Panc1 (cell line): ENCODE data around the gene LAMA5. TPM values are rescaled to one million over a fixed set of nuclear protein-coding genes. Genes with fewer than 3 reads are reported as not detected.

Experiments
- ATAC-seq: fragments of 200-7000 bp; cut with Tn5 transposase; 2 replicates; pipeline ENCODE4 v1.9.1; 2020; ENCODE audit warnings: mild to moderate bottlenecking, moderate library complexity
- BruUV-seq: library from RNA; stranded (reverse); fragments of 400-500 nt; replicated peaks from 2 replicates; lab custom pipeline; 2021; lab: Mats Ljungman, UMichigan
- CTCF ChIA-PET: fragments of 300-600 bp; sonication (Branson Sonifier 250); formaldehyde crosslinking; loops from one replicate; lab custom pipeline; 2022; ENCODE audit warnings: antibody characterized with exemption; lab: Charles Lee
- POLR2A ChIA-PET: fragments of 300-600 bp; sonication (Branson Sonifier 250); formaldehyde crosslinking; loops from one replicate; lab custom pipeline; 2022; ENCODE audit warnings: antibody characterized with exemption; lab: Charles Lee
- DNase-seq: peaks from one replicate; pipeline ENCODE4 v3.0.0-alpha.2; 2010; ENCODE audit warnings: low read depth, low spot score
- H3K27ac ChIP-seq: 2 replicates; pipeline ENCODE4 v1.5.1; 2011; ENCODE audit warnings: mild to moderate bottlenecking, low read length, inconsistent platforms
- H3K27me3 ChIP-seq: fragments of 200-500 bp; sonication (Bioruptor generic); 2 replicates; pipeline ENCODE4 v1.6.0; 2014; ENCODE audit warnings: low read length, inconsistent platforms; ENCODE audit not compliant: control insufficient read depth, insufficient read depth
- H3K36me3 ChIP-seq: fragments of 200-500 bp; sonication (Bioruptor generic); 2 replicates; pipeline ENCODE4 v1.5.1; 2014; ENCODE audit warnings: inconsistent platforms, mild to moderate bottlenecking, low read length, moderate library complexity; ENCODE audit not compliant: control insufficient read depth, insufficient read depth
- H3K4me1 ChIP-seq: 2 replicates; pipeline ENCODE4 v1.5.1; 2011; ENCODE audit warnings: inconsistent platforms, mild to moderate bottlenecking, low read length, moderate library complexity; ENCODE audit not compliant: control insufficient read depth, insufficient read depth
- H3K4me3 ChIP-seq, 2 experiments: 2 replicates each; pipeline ENCODE4 v1.5.1; 2011 to 2012; ENCODE audit warnings: low read depth in 2 of 2, low read length in 2 of 2, mild to moderate bottlenecking in 2 of 2, inconsistent platforms in 1 of 2, moderate library complexity in 1 of 2
- H3K9me3 ChIP-seq: fragments of 200-500 bp; sonication (Bioruptor generic); 2 replicates; pipeline ENCODE4 v1.5.1; 2014; ENCODE audit warnings: low read depth, mild to moderate bottlenecking, inconsistent platforms, low read length, moderate library complexity; ENCODE audit not compliant: control insufficient read depth, insufficient read depth
- CTCF ChIP-seq: fragments of 450-650 bp; IDR thresholded peaks from 2 replicates; pipeline ENCODE4 v1.5.1; 2017; ENCODE audit warnings: mild to moderate bottlenecking
- POLR2AphosphoS5 ChIP-seq: IDR thresholded peaks from 2 replicates; pipeline ENCODE4 v1.6.1; 2012; ENCODE audit warnings: mild to moderate bottlenecking, low read depth, low read length, moderate library complexity
- REST ChIP-seq, 2 experiments: IDR thresholded peaks; 2 replicates each; pipeline ENCODE4 v1.6.1; 2011 to 2012; ENCODE audit warnings: low read depth in 2 of 2, control low read depth in 1 of 2, low read length in 1 of 2, mild to moderate bottlenecking in 1 of 2, moderate library complexity in 1 of 2; ENCODE audit not compliant: insufficient read depth in 1 of 2
- SIN3A ChIP-seq: IDR thresholded peaks from 2 replicates; pipeline ENCODE4 v1.6.1; 2012; ENCODE audit warnings: low read depth, mild to moderate bottlenecking, low read length, moderate library complexity, borderline replicate concordance; ENCODE audit not compliant: insufficient read depth
- TCF7L2 ChIP-seq: IDR thresholded peaks from 2 replicates; pipeline ENCODE4 v1.6.1; 2011; ENCODE audit warnings: mild to moderate bottlenecking, low read depth, low read length, inconsistent platforms
- in situ Hi-C: cut with HindIII; loops from 2 replicates; pipeline ENCODE4 v1.10.0; 2016; ENCODE audit warnings: low sequenced_read_pairs, low pct_unique_long_range_greater_than_20kb
- intact Hi-C: fragments of 100-400 bp; cut with micrococcal nuclease; formaldehyde crosslinking; loops from one replicate; pipeline ENCODE4 v1.10.0; 2022; ENCODE audit not compliant: unreplicated experiment
- total RNA-seq: library from RNA; stranded (reverse); gene quantifications from one replicate; pipeline ENCODE4 v1.2.1, GENCODE V29; 2021; ENCODE audit not compliant: unreplicated experiment

Gene LAMA5
- total RNA-seq, 1 experiment from 2014 or later: 497 TPM

- intact Hi-C loops: no loop called here
- no peak overlapping the region for H3K27ac ChIP-seq
- no peak for ATAC-seq
Measured at GRCh38 chr20:62286493-62287064, 80.5 kb downstream of the LAMA5 start.

GRCh38 chr20:62285722-62286121, 81.4 kb downstream of the LAMA5 start:
- Histone ChIP-seq H3K4me3 (no peak overlapping the region), H3K9me3 (no peaks in the 10 kb centered on the region), H3K27ac (no peak overlapping the region), H3K27me3 (no peaks in the 10 kb centered on the region), H3K36me3 (peaks cover 5% of the 10 kb centered on the region; the same call in 1 of the 2 replicates), H3K4me1 (no peaks in the 10 kb centered on the region)
- ChIA-PET POLR2A (no interaction called here), CTCF (no interaction called here)
- no TSS peak for BruUV-seq
- in situ Hi-C loops (no loop called here), intact Hi-C loops (no loop called here)
- TF ChIP-seq REST (IDR thresholded peaks at IDR 0.05; ENCODE audit: insufficient read depth in 1 of 2, low read depth in 2 of 2, low read length in 1 of 2) (no peak), POLR2AphosphoS5 (no peak), CTCF (no peak), SIN3A (no peak), TCF7L2 (no peak)
- no peak for ATAC-seq
- no peak for DNase-seq

More at GRCh38 chr20:62286493-62287064, 80.5 kb downstream of the LAMA5 start:
- in situ Hi-C loops: no loop called here
- DNase-seq: no peak
- Histone ChIP-seq H3K27me3 (no peaks in the 10 kb centered on the region), H3K36me3 (peaks cover 5% of the 10 kb centered on the region; the same call in 1 of the 2 replicates), H3K4me3 (no peak overlapping the region), H3K4me1 (no peaks in the 10 kb centered on the region), H3K9me3 (no peaks in the 10 kb centered on the region)
- TF ChIP-seq TCF7L2 (no peak), CTCF (no peak), REST (IDR thresholded peaks at IDR 0.05; ENCODE audit: insufficient read depth in 1 of 2, low read depth in 2 of 2, low read length in 1 of 2) (no peak), SIN3A (no peak), POLR2AphosphoS5 (no peak)
- no TSS peak for BruUV-seq
- POLR2A ChIA-PET: no interaction called here
- CTCF ChIA-PET: no interaction called here
